ENCODE results near the gene UTP4.
"Not testable (repeated sequence)": the region's sequence is repeated elsewhere in the genome, so short reads cannot be mapped to it uniquely, and the experiment has no call there.

UTP4 gene

DNA sequence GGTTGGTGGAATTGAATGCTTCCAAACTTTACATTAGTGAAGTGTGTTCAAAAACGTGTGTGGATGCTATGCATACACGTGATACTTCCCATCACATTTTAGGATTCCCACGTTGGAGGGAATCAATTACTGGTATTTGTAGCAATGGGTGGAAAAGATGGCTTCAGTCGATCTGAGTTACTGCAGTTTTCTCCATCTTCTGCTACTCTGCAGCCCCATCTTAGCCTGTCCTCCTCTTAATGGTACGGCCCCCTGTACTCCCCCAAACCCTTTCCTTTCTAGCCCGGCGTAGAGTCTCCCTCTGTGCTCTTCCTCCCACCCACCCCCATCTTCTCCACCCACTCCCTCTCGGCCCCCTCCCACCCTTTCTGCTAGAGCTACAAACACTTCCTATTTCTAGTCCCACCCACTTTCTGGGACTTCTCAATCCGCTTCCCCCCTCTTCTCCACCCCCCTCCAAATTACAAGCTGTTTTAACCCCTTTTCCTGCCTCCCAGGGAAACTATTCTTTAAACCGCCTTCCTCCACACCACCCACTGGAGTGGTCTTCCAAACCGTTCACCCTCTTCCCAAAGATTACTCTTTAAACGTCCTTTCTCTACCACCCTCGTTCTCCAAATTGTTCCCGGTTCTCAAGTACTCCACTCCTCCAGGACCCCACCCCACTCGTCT lies 1.1 kb upstream of the UTP4 start:
- DNase-seq (ENCODE audit: low spot score): no peak

DNA sequence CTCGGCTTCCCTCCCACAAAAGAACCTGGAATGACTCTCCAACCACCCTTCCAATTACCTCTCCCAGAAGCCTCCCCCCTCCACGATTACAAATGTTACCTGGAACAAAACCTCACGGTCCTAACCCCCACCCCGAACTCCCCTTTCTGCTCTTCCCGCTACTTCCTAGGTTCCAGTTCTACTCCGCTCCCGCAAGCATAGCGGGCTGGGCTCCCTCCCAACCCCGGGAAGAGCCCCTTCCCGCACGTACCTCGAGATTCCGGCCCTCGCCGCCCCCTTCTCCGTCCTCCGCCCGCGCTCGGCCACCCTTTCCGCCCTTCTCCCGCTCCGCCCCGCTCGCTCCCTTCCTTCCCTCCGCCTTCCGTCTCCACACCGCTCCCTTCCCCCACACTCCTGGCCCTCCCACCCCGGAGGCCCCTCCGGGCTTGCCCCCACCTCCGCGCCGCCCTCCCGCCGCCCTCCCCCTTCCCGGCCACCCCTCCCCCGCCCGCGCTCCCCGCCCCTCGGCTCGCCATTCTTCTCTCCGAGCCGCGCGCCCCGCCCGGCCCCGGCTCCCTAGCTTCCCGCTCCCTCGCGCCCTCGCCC lies 518 bp upstream of the UTP4 start:
- DNase-seq (ENCODE audit: low spot score): peak; percentile 24

GRCh38 chr16:69133373-69133954 lies 1.0 kb downstream of the UTP4 start:
- no peak for DNase-seq (ENCODE audit: low spot score)

GRCh38 chr16:69138608-69139007 lies 6.2 kb downstream of the UTP4 start:
- DNase-seq (ENCODE audit: low spot score): no peak

GRCh38 chr16:69139464-69139863 lies 7.0 kb downstream of the UTP4 start:
- DNase-seq (ENCODE audit: low spot score): not testable (repeated sequence)

DNA sequence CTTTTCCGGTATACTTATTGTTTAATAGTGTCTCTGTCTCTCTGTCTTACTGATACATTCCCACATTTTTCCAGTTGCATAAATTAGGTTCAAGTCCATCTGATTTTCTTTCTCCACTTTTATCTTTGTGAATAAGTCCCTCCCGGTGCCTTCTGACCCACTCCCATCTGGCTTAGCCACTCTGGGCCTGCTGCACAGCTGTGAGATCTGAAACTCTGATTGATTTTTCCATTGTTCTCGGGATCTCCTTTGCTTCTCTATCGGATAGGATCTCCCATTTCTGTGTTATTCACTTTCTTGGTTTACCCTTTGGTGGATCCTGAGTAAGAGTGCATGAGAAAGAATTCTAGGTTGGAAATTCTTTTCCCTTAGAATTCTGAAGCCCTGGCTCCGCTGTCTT lies 8.6 kb downstream of the UTP4 start:
- DNase-seq (ENCODE audit: low spot score): no peak

DNA sequence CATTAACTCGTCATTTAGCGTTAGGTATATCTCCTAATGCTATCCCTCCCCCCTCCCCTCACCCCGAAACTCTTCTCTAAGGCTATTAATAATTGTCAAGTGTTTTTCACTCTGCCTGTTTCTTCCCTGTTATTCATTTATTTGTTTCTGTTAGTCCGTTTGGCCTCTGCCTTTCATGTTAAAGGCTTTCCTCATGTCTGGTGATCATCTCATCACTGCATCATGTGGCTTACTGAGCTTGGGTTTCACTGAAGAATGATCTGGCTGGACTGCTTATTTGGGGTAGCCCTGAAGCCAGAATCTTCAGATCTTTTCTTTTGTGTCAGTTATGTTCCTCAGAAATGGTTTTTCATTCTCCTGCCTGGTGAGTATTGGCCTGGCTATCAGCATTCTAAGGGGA lies 9.5 kb downstream of the UTP4 start:
- DNase-seq (ENCODE audit: low spot score): no peak

- no peak for DNase-seq (ENCODE audit: low spot score)
These were observed 10.7 kb downstream of the UTP4 start for GRCh38 chr16:69143116-69143515.

DNA sequence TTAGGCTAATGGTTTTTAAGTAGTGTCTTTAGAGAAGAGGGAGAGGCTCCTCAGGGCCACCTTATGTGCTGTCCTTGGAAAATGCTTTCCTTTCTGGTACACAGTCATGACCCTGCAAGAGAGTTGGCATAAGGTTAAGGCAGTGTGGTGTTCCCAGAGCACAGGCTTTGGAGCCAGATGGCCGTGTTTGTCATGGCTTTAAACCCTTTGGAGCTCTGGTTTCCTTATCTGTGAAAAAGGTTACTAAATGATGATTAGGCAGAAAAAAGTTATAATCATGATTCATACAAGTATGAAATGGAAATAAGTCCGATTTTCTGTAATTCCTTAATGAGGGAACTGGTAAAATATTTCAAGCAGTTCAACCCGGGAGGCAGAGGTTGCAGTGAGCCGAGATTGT lies 13.2 kb downstream of the UTP4 start:
- no peak for DNase-seq (ENCODE audit: low spot score)

DNA sequence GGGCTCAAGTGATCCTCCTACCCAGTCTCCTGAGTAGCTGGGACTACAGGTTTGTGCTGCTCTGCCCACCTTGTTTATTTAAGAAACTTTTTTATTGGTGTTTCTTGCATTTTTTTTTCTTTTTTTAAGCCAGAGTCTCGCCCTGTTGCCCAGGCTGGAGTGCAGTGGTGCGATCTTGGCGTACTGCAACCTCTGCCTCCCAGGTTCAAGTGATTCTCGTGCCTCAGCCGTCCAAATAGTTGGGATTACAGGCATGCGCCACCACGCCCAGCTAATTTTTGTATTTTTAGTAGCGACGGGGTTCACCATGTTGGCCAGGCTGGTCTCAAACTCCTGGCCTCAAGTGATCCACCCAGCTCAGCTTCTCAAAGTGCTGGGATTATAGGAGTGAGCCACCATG lies 17.2 kb downstream of the UTP4 start:
- DNase-seq (ENCODE audit: low spot score): not testable (repeated sequence)

GRCh38 chr16:69150146-69150865 lies 17.9 kb downstream of the UTP4 start:
- DNase-seq (ENCODE audit: low spot score): peak; percentile 68

DNA sequence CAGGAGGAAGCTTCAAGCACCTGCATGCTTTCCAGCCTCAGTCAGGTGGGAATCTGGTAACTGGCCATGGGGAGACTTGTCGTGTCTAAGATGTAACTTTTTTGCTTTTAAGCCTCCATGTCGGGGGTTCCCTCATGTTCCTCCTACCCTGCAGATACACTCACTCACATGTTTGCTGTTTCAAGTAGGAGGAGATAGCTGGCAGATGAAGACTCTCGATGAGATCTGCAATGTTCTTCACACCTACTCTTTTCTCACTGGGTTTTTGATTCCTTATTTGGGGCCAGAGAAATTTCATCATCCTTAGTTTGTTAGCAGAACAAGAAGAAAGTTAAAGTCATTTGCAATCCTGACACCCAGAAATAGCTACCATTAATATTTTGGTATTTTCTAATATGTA lies 24.7 kb downstream of the UTP4 start:
- DNase-seq (ENCODE audit: low spot score): no peak

- DNase-seq (ENCODE audit: low spot score): no peak
These were observed 27.7 kb downstream of the UTP4 start for GRCh38 chr16:69160192-69160591.

DNA sequence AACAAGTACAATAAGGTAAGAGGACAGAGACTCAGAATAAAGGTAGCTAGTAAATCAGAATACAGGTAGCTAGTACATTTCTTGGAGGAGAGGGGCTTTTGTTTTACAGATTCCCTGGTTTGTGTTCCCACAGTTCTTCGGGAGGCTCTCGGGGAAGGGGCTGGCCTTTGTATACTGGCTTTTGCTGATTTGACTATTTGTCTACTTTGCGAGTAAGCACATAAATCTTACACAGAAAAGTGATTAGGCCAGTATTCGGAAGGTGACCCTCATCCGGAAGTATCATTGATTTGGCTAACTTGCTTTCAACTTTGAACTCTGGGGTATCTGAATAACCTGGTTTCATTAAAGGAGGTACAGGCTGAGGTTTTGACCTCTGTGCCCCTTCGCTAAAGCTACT lies 33.1 kb downstream of the UTP4 start:
- DNase-seq (ENCODE audit: low spot score): no peak

GRCh38 chr16:69166221-69166833 lies 33.9 kb downstream of the UTP4 start:
- peak; percentile 38 for DNase-seq (ENCODE audit: low spot score)

DNA sequence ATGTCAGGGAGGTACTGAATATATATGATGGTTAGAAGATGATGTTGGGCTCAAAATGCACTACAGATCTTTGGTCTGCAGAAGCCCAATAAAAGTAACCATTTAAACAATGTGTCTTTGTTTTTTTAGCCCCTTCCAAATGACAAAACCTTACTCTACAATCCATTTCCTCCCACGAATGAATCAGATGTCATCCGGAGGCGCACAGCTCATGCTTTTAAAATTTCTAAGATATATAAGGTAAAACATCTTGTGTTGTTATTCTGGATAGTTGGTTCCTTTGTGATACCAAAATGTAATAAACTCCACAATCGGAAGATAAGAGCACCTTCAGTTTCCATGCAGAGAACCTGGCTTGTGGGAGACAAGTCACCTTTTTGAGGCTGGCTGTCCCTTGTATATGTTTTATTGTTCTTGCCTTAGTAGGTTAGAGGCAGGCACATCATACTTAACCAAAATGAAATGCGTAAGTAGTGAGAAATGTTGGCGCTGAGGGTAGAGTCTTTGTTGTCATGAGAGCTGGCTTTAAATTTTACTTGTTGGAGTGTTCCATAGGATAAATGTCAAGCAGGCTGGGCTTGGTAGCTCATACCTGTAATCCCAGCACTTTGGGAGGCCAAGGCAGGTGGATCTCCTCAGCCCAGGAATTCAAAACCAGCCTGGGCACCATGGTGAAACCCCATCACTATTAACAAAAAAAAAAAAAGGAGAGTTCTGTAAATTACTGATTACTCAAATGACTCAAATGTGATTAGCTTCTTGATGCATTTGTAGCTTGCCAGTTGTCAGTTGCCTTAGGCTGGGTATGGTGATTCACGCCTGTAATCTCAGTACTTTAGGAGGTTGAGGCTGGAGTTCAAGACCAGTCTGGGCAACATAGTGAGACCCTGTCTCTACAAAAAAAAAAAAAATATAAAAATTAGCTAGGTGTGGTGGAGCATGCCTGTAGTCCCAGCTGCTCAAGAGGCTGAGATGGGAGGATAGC lies 34.8 kb downstream of the UTP4 start:
- DNase-seq (ENCODE audit: low spot score): peak; percentile 64

DNA sequence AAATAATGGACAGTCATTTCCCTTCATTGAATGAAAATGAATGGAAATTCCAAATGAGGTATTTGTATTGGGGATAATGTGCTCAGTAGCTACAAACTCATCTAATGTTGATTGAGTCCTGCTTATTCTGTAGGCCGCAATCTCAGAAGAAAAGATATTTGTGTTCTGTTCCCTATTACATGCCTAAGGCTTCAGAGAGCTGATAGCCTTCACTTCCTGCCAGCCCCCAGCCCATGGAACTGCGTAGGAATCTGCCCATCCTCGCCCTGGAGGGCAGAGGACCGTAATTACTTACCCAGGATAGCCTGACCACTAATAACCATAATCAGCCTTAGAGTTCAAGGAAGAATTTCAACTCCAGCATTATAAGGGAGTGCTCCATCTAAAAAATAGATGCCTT lies 36.6 kb downstream of the UTP4 start:
- no peak for DNase-seq (ENCODE audit: low spot score)

GRCh38 chr16:69169607-69170352 lies 37.3 kb downstream of the UTP4 start:
- DNase-seq (ENCODE audit: low spot score): no peak

DNA sequence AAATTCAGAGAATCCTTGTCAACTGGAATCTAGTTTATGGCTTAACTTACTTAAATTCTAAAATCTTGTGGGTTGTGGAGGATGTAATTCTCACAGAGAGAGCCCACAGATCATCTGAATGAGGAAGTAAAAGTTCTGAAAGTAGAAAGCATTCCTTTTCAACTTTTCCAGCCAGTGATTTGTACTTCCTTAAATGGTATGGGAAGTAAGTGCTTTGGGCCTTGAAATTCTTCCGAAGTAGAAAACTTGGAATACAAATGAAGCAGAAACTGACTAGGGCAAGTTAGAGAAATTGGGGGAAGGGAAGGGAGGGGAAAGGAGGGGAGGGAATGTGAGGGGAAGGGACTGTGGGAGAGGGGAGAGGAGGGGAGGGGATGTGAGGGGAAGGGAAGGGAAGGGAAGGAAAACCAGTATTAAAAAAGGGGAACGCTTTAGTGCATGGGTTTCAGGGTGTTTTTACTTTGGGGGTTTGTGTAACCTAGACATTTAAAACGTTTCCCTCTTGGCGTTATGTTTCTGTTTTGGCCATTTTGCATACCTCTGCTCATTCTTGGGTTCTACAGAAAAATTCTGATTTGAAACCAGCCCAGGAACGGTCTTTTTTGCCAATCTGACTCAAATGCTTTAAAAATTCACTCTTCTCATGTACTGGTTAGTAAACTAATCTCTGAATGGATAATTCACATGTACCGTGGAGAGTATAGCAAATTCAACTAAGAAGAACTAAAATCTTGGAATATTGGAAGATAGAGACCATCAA lies 39.1 kb downstream of the UTP4 start:
- DNase-seq (ENCODE audit: low spot score): no peak

Measured in kidney capillary endothelial cell (primary cell).